HFF-Myc (cell line): ENCODE results near the gene PCID2.

Experiments used
- DNase-seq: peaks from one replicate; pipeline ENCODE4 v3.0.0-alpha.2; 2011; ENCODE audit warnings: low read depth; ENCODE audit errors: extremely low read depth
- H3K4me3 ChIP-seq: replicated peaks from 2 replicates; pipeline ENCODE4 v1.5.1; 2011; ENCODE audit warnings: low read depth, mild to moderate bottlenecking, control low read depth, low read length
- CTCF ChIP-seq: IDR thresholded peaks from 2 replicates; pipeline ENCODE4 v1.5.1; 2012; ENCODE audit warnings: mild to moderate bottlenecking, low read depth, low read length, control low read depth; ENCODE audit errors: missing control alignments

Gene PCID2

GRCh38 chr13:113239357-113239756 is 30.9 kb upstream of the PCID2 start:
- DNase-seq, result no peak
- TF ChIP-seq CTCF, result no peak

GRCh38 chr13:113238536-113238935 is 30.1 kb upstream of the PCID2 start:
- no peak for DNase-seq

More at GRCh38 chr13:113239357-113239756, 30.9 kb upstream of the PCID2 start:
- no peak overlapping the region for H3K4me3 ChIP-seq

GRCh38 chr13:113233101-113233500 is 24.6 kb upstream of the PCID2 start:
- no peak for TF ChIP-seq CTCF
- no peak for DNase-seq
- no peak overlapping the region for H3K4me3 ChIP-seq

More at GRCh38 chr13:113238536-113238935, 30.1 kb upstream of the PCID2 start:
- no peak overlapping the region for H3K4me3 ChIP-seq
- no peak for TF ChIP-seq CTCF

GRCh38 chr13:113232208-113233003 is 23.9 kb upstream of the PCID2 start:
- TF ChIP-seq CTCF, result no peak
- DNase-seq, result no peak
- no peak overlapping the region for H3K4me3 ChIP-seq

GRCh38 chr13:113231306-113232207 is 23.1 kb upstream of the PCID2 start:
- DNase-seq, result no peak
- no peak for TF ChIP-seq CTCF
- H3K4me3 ChIP-seq, result no peak overlapping the region

DNA sequence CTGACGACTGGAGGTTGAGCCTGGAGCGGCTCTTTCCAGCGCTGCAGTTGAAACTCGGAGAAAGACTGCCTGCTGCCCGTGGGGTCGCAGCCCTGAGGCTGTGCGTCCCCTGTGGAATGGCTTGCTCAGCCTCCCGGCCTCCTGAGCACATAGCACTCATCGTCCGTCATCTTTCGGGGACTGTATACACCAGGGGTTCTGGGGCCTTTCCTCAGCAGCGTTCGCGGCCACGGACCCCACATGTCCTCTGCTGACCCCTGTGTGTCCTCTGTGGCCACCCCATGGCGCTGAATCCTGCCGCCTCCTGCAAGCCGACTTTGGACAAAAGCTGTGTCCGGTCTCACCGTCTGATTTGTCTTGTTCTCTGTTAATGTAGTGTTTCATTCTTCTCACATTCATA is 21.3 kb upstream of the PCID2 start:
- TF ChIP-seq CTCF, result no peak
- no peak overlapping the region for H3K4me3 ChIP-seq
- no peak for DNase-seq
